Keratinocyte (primary cell): Measurements from ENCODE around the gene IRAK3. TPM values are rescaled to one million over a fixed set of nuclear protein-coding genes. Genes with fewer than 3 reads are reported as not detected.

Experiments used
- DNase-seq: peaks from one replicate; pipeline ENCODE4 v3.0.0-alpha.2; 2011; ENCODE audit warnings: low read depth, missing footprints, low spot score
- FAIRE-seq: peaks from 2 replicates; lab custom pipeline; 2011; peaks lifted over from hg19 to GRCh38; lab: Jason Lieb, UNC
- H2AFZ ChIP-seq: 2 replicates; pipeline ENCODE4 v1.6.0; 2012; ENCODE audit warnings: low read length, control low read depth, inconsistent platforms; ENCODE audit not compliant: control insufficient read depth
- H3K27ac ChIP-seq: 2 replicates; pipeline ENCODE4 v1.5.1; 2011; ENCODE audit warnings: low read length; ENCODE audit not compliant: control insufficient read depth, insufficient read depth
- H3K27me3 ChIP-seq: 3 replicates; pipeline ENCODE4 v1.6.0; 2011; ENCODE audit warnings: low read length; ENCODE audit not compliant: control insufficient read depth, insufficient read depth; ENCODE audit errors: extremely low read depth
- H3K36me3 ChIP-seq, 2 experiments: 2 replicates in 1 of 2; 3 replicates in 1 of 2; pipeline ENCODE4 v1.5.1; 2011; ENCODE audit warnings: low read length in 2 of 2, mild to moderate bottlenecking in 1 of 2; ENCODE audit not compliant: control insufficient read depth in 2 of 2, insufficient read depth in 2 of 2; ENCODE audit errors: extremely low read depth in 1 of 2
- H3K4me1 ChIP-seq: 3 replicates; pipeline ENCODE4 v1.5.1; 2011; ENCODE audit warnings: low read length; ENCODE audit not compliant: control insufficient read depth, insufficient read depth; ENCODE audit errors: extremely low read depth
- H3K4me2 ChIP-seq: 3 replicates; pipeline ENCODE4 v1.6.0; 2011; ENCODE audit warnings: low read depth, low read length; ENCODE audit not compliant: control insufficient read depth, insufficient read depth; ENCODE audit errors: extremely low read depth
- H3K4me3 ChIP-seq, 3 experiments: fragments of 200-600 bp in 1 of 3; sonication (generic) in 1 of 3; 2 replicates in 2 of 3; 3 replicates in 1 of 3; pipeline ENCODE4 v1.5.1; 2011 to 2016; ENCODE audit warnings: low read length in 3 of 3, mild to moderate bottlenecking in 3 of 3, control low read depth in 2 of 3, inconsistent platforms in 1 of 3, low read depth in 1 of 3, mixed read lengths in 1 of 3, mixed run types in 1 of 3, moderate library complexity in 1 of 3; ENCODE audit not compliant: control insufficient read depth in 2 of 3, insufficient read depth in 2 of 3; ENCODE audit errors: extremely low read depth in 1 of 3
- H3K79me2 ChIP-seq: 2 replicates; pipeline ENCODE4 v1.6.0; 2012; ENCODE audit warnings: low read length; ENCODE audit not compliant: control insufficient read depth, insufficient read depth
- H3K9ac ChIP-seq: 3 replicates; pipeline ENCODE4 v1.6.0; 2011; ENCODE audit warnings: low read length; ENCODE audit not compliant: control insufficient read depth, insufficient read depth; ENCODE audit errors: extremely low read depth
- H3K9me1 ChIP-seq: 3 replicates; pipeline ENCODE4 v1.6.0; 2011; ENCODE audit warnings: low read length; ENCODE audit not compliant: control insufficient read depth, insufficient read depth; ENCODE audit errors: extremely low read depth
- H3K9me3 ChIP-seq: 2 replicates; pipeline ENCODE4 v1.5.1; 2012; ENCODE audit warnings: low read depth, low read length; ENCODE audit not compliant: control insufficient read depth
- H4K20me1 ChIP-seq: 3 replicates; pipeline ENCODE4 v1.6.0; 2011; ENCODE audit warnings: low read length; ENCODE audit not compliant: control insufficient read depth, insufficient read depth; ENCODE audit errors: extremely low read depth
- EZH2 ChIP-seq: IDR thresholded peaks from one replicate; pipeline ENCODE4 v1.6.1; 2012; ENCODE audit warnings: inconsistent platforms, mild to moderate bottlenecking, low read length, moderate library complexity
- dilution Hi-C: fragments of 300-500 bp; cut with MboI; formaldehyde crosslinking; loops from one replicate; pipeline ENCODE4 v1.7.0; 2020; ENCODE audit warnings: low sequenced_read_pairs; ENCODE audit not compliant: extremely low pct_ligation_motif_present
- polyA plus RNA-seq, 5 experiments: library from polyadenylated mRNA; depleted of rRNA in 3 of 5; stranded (reverse) in 3 of 5; stranded (forward) in 1 of 5; unstranded in 1 of 5; fragments of >200 nt; gene quantifications; 1 replicate in 1 of 5; 2 replicates in 3 of 5; 3 replicates in 1 of 5; pipeline versions ENCODE4 v1.2.1 to v1.2.3, GENCODE V29; 2011 to 2012; ENCODE audit warnings: missing spikeins in 2 of 5, low read depth in 1 of 5, low replicate concordance in 1 of 5
- TF ChIP-seq, protein P1 (sequence below), 3 experiments: IDR thresholded peaks in 1 of 3; conservative IDR thresholded peaks in 1 of 3; optimal IDR thresholded peaks in 1 of 3; 2 replicates in 2 of 3; 3 replicates in 1 of 3; pipeline versions ENCODE3 to v1.5.1; 2011; ENCODE audit warnings: low read length in 3 of 3, mild to moderate bottlenecking in 3 of 3, moderate library complexity in 2 of 3, control low read depth in 1 of 3, inconsistent platforms in 1 of 3; ENCODE audit not compliant: insufficient read depth in 2 of 3; ENCODE audit errors: extremely low read depth in 1 of 3

IRAK3 gene
- polyA plus RNA-seq, 1 donor (not counting 4 experiments of a cell fraction or from before 2014, with no cell fraction given), result 0.07 TPM

DNA sequence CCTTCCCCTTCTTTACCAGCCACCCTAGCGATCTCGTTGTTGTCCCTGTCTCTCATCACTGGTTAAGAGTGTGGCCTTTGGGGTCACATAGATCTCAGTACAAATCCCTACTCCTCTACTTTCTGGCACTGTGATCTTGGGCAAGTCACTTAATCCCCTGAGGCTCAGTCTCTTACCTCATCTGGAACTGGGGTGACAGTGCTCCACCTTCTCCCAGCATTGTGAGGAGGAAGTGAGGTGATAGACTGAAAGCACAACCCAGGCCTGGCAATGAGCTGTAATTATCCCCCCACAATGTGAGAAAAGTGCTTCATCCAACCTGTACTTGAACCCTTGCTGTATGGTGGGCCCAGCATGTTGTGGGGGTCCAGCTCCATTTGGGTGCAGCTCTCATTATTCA, 48.0 kb downstream of the IRAK3 start:
- H3K4me1 ChIP-seq, result no peaks in the 10 kb centered on the region
- H3K9ac ChIP-seq, result no peak overlapping the region
- H3K27ac ChIP-seq, result no peak overlapping the region
- no peak overlapping the region for H3K4me3 ChIP-seq
- no peak overlapping the region for H2AFZ ChIP-seq
- DNase-seq, result no peak
- H3K9me1 ChIP-seq, result no peaks in the 10 kb centered on the region
- no peaks in the 10 kb centered on the region for H3K9me3 ChIP-seq
- H4K20me1 ChIP-seq, result no peaks in the 10 kb centered on the region
- FAIRE-seq, result no peak
- dilution Hi-C loops, result no loop called here
- TF ChIP-seq EZH2, result no peak
- TF ChIP-seq, protein P1, sequence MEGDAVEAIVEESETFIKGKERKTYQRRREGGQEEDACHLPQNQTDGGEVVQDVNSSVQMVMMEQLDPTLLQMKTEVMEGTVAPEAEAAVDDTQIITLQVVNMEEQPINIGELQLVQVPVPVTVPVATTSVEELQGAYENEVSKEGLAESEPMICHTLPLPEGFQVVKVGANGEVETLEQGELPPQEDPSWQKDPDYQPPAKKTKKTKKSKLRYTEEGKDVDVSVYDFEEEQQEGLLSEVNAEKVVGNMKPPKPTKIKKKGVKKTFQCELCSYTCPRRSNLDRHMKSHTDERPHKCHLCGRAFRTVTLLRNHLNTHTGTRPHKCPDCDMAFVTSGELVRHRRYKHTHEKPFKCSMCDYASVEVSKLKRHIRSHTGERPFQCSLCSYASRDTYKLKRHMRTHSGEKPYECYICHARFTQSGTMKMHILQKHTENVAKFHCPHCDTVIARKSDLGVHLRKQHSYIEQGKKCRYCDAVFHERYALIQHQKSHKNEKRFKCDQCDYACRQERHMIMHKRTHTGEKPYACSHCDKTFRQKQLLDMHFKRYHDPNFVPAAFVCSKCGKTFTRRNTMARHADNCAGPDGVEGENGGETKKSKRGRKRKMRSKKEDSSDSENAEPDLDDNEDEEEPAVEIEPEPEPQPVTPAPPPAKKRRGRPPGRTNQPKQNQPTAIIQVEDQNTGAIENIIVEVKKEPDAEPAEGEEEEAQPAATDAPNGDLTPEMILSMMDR (optimal IDR thresholded peaks at IDR 0.05 in 1 of 3, IDR thresholded peaks at IDR 0.05 in 1 of 3, conservative IDR thresholded peaks at IDR 0.05 in 1 of 3; ENCODE audit: extremely low read depth in 1 of 3, insufficient read depth in 2 of 3, low read length in 3 of 3), result no peak
- no peak overlapping the region for H3K4me2 ChIP-seq
- H3K36me3 ChIP-seq, result no peaks in the 10 kb centered on the region
- no peaks in the 10 kb centered on the region for H3K79me2 ChIP-seq
- peaks cover 16% of the 10 kb centered on the region for H3K27me3 ChIP-seq

DNA sequence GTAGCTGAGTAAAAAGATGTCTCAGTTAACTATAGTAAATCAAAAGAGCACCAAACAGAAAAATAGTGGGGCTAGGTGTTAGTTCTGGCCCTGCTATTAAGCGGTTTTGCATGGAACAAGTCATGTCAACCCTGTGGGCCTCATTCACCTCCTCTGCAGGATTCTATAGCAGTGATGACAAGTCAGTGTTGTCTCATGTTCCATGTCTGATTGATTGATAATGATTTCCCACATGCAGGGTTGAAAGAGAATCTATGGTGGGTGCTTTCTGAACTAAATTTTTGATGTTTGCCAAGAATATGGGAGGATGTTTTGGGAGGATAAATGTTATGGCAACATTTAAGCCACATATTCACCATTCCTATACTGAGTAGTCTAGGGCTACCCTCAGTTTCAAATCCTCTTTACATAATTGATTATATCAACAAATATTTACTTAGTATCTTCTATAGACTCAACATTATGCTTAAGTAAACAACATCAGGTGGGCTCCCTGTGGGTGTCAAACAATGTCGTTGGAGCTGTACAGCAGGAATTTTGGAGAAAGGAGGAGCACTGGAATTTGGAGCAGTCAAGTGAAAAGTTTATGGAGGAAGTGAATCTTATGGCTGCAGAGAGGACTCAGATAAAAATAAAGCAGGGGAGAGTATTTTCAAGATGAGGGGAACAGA, 48.6 kb downstream of the IRAK3 start:
- H3K4me1 ChIP-seq, result no peaks in the 10 kb centered on the region
- no peak overlapping the region for H3K27ac ChIP-seq
- no peaks in the 10 kb centered on the region for H3K9me3 ChIP-seq
- no peak overlapping the region for H3K4me3 ChIP-seq
- DNase-seq (no peak), FAIRE-seq (no peak)
- no peaks in the 10 kb centered on the region for H3K9me1 ChIP-seq
- no peaks in the 10 kb centered on the region for H3K79me2 ChIP-seq
- H3K4me2 ChIP-seq, result no peak overlapping the region
- H3K27me3 ChIP-seq, result peaks cover 13% of the 10 kb centered on the region
- no peak for TF ChIP-seq EZH2
- TF ChIP-seq, protein P1 (optimal IDR thresholded peaks at IDR 0.05 in 1 of 3, IDR thresholded peaks at IDR 0.05 in 1 of 3, conservative IDR thresholded peaks at IDR 0.05 in 1 of 3; ENCODE audit: extremely low read depth in 1 of 3, insufficient read depth in 2 of 3, low read length in 3 of 3), result no peak
- H4K20me1 ChIP-seq, result no peaks in the 10 kb centered on the region
- no peak overlapping the region for H3K9ac ChIP-seq
- no peaks in the 10 kb centered on the region for H3K36me3 ChIP-seq
- no peak overlapping the region for H2AFZ ChIP-seq
- dilution Hi-C loops, result no loop called here
